Mucosa of descending colon (tissue), 3 donors: ENCODE measurements around the gene MAF. TPM values are rescaled to one million over a fixed set of nuclear protein-coding genes. Genes with fewer than 3 reads are reported as not detected.

Experiments used
- ATAC-seq: fragments of 200-7000 bp; cut with Tn5 transposase; one replicate; pipeline ENCODE4 v1.9.1; 2020; ENCODE audit warnings: mild to moderate bottlenecking, moderate library complexity
- DNase-seq, 3 donors: peaks; one replicate each; pipeline ENCODE4 v3.0.0-alpha.2; 2020
- H3K36me3 ChIP-seq: fragments of 200-600 bp; one replicate; pipeline ENCODE4 v1.8.0; 2021; ENCODE audit warnings: low read depth, mild to moderate bottlenecking
- H3K4me1 ChIP-seq: fragments of 200-600 bp; one replicate; pipeline ENCODE4 v1.8.0; 2021; ENCODE audit warnings: low read depth, mild to moderate bottlenecking
- H3K4me3 ChIP-seq: fragments of 200-600 bp; one replicate; pipeline ENCODE4 v1.8.0; 2021; ENCODE audit warnings: mild to moderate bottlenecking
- H3K9me3 ChIP-seq: fragments of 200-600 bp; one replicate; pipeline ENCODE4 v1.8.0; 2021; ENCODE audit warnings: mild to moderate bottlenecking
- intact Hi-C, 2 donors: fragments of 100-400 bp; cut with DNase I in 1 of 2; cut with micrococcal nuclease in 1 of 2; formaldehyde crosslinking; loops; one replicate each; pipeline versions ENCODE4 v1.11.0 to v1.11.1; 2022; cut with DNase I, micrococcal nuclease
- long read RNA-seq, 2 donors: library from polyadenylated mRNA; unstranded; transcript quantifications; one replicate each; pipeline ENCODE4 v2.0.0, GENCODE V29; 2019 to 2021
- total RNA-seq, 3 donors: library from RNA; stranded (reverse); fragmentation: NEBNext Ultra II Directional in 2 of 3; extraction: Animal tissue kit (Norgen Biotek cat#: 25700) in 2 of 3; gene quantifications; one replicate each; pipeline versions ENCODE4 v1.2.1 to v1.2.4, GENCODE V29; 2021 to 2023
- TF ChIP-seq, protein P1 (sequence below): fragments of 200-600 bp; IDR thresholded peaks from one replicate; pipeline ENCODE4 v1.8.0; 2022; ENCODE audit warnings: antibody characterized with exemption, mild to moderate bottlenecking
- donor health status: DM: no; HTN: no; CAD: no; lungs with moderate emphysema.
- donor health status: DM: no; HTN: no; CAD: no.
- donor health status: DM: no; HTN: yes; CAD: no.

Gene MAF
- 10 to 100 TPM; 17.7 to 48.1 (median 25.1) TPM for total RNA-seq
- long read RNA-seq, donor 1, full-length matches to known transcripts: 15 of 16 reads
- long read RNA-seq, donor 1, partial matches to known transcripts: 0 of 16 reads
- long read RNA-seq, donor 1, other reads (novel, unspliced or antisense): 1 of 16 reads
- long read RNA-seq, donor 2: 0 reads

GRCh38 chr16:79600638-79601091 lies at the start of gene MAF:
Gene MAF (minus strand): TSS chr16:79600737. CDS start chr16:79599902, 835 bp downstream.
- Histone ChIP-seq H3K9me3 (no peaks in the 10 kb centered on the region), H3K4me1 (peaks cover 8% of the 10 kb centered on the region), H3K36me3 (no peaks in the 10 kb centered on the region), H3K4me3 (peak within 1 kb of the TSS; percentile 47)
- ATAC-seq (peak; percentile 94), DNase-seq (peak; percentile 90 to 98 (median 95))
- TF ChIP-seq, protein P1, sequence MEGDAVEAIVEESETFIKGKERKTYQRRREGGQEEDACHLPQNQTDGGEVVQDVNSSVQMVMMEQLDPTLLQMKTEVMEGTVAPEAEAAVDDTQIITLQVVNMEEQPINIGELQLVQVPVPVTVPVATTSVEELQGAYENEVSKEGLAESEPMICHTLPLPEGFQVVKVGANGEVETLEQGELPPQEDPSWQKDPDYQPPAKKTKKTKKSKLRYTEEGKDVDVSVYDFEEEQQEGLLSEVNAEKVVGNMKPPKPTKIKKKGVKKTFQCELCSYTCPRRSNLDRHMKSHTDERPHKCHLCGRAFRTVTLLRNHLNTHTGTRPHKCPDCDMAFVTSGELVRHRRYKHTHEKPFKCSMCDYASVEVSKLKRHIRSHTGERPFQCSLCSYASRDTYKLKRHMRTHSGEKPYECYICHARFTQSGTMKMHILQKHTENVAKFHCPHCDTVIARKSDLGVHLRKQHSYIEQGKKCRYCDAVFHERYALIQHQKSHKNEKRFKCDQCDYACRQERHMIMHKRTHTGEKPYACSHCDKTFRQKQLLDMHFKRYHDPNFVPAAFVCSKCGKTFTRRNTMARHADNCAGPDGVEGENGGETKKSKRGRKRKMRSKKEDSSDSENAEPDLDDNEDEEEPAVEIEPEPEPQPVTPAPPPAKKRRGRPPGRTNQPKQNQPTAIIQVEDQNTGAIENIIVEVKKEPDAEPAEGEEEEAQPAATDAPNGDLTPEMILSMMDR: no peak
- intact Hi-C loops: loop anchor here in 1 of 2 donors (5.0 kb wide), 1 partner anchor 1098 kb away; no protein-coding TSS in a partner anchor

GRCh38 chr16:79648826-79649225 lies 48.3 kb upstream of the MAF start:
- Histone ChIP-seq H3K36me3 (no peaks in the 10 kb centered on the region), H3K9me3 (no peaks in the 10 kb centered on the region), H3K4me3 (no peak overlapping the region), H3K4me1 (no peaks in the 10 kb centered on the region)
- intact Hi-C loops: no loop called here
- ATAC-seq (no peak), DNase-seq (no peak)
- TF ChIP-seq, protein P1: no peak

GRCh38 chr16:79647586-79647985 lies 47.0 kb upstream of the MAF start:
- Histone ChIP-seq H3K4me3 (no peak overlapping the region), H3K9me3 (no peaks in the 10 kb centered on the region), H3K4me1 (no peaks in the 10 kb centered on the region), H3K36me3 (no peaks in the 10 kb centered on the region)
- no peak for DNase-seq
- intact Hi-C loops: no loop called here
- no peak for ATAC-seq
- TF ChIP-seq, protein P1: no peak

DNA sequence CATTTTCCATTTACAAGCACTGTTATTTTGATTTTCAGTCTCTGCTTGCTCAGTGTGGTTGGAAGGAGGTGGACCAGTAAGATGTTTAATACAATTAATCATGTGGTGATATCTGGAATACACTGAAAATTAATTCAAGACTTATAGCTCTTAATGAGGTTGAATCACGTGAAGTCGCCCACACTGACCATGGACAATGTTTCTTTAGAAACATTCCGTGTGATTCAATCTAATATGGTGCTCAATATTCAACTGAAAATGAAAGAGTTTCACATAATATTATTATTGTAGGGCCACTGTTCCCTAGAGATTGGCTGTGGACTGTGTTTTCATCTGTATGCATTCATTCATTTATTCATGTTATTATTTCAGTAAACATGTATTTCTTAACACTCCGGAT lies 45.2 kb upstream of the MAF start:
- DNase-seq (no peak), ATAC-seq (no peak)
- intact Hi-C loops: no loop called here
- Histone ChIP-seq H3K36me3 (no peaks in the 10 kb centered on the region), H3K9me3 (no peaks in the 10 kb centered on the region), H3K4me1 (no peaks in the 10 kb centered on the region), H3K4me3 (no peak overlapping the region)
- TF ChIP-seq, protein P1: no peak

- Histone ChIP-seq H3K9me3 (no peaks in the 10 kb centered on the region), H3K4me3 (no peak overlapping the region), H3K36me3 (no peaks in the 10 kb centered on the region), H3K4me1 (no peaks in the 10 kb centered on the region)
- TF ChIP-seq, protein P1: no peak
- DNase-seq (no peak), ATAC-seq (no peak)
- intact Hi-C loops: no loop called here
Observed at GRCh38 chr16:79644971-79645667, 44.6 kb upstream of the MAF start.
